CD4-positive, alpha-beta T cell treated with Interferon gamma for 1 hour (primary cell): ENCODE data around the gene EPHB4.
"Not testable (repeated sequence)": the region's sequence is repeated elsewhere in the genome, so short reads cannot be mapped to it uniquely, and the experiment has no call there.

Experiments
- DNase-seq: peaks from one replicate; pipeline ENCODE4 v3.0.0-alpha.2; 2020

Gene EPHB4

DNA sequence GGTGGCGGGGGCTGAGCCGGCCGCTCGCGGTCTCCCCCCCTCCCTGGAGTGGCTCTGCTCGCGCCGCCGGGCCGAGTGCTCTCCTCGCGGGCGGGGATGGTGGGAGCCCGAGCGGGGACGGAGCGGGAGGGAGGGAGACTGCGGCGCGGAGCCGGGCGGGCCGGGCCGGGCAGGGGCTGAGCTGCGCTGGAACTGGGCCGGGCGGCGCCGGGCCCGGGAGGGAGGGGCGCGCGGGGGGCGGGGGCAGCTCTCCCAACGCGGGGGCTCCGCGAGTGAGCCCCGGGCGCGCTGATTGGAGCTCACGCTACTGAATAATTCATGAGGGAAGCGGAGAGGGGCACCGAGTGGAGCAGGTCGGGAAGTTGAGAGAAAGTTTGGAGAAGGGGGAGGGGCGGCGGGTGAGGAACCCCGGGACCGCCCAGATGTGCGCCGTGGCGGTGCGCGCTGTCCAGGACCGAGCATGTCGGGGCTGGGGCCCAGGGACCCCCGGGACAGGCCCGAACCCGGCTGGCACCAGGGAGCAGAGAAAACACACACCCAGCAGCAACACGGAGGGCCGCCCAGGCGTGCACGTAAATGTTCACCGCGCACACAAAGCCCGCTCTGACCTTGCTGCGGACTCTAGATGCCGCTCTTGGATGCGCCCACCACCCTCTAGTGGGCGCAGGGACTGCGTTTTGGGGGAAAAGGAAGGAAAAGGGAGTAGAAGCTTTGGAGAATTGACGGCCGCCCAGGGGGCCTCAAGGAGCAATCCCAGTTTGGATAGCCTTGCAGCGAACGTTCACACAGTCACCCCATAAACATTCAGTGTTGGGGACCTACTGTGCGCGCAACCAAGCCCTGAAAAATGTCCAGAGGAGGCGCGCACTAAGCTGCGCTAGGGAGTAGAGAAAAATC, at the start of gene EPHB4:
TSS of gene EPHB4 (minus strand) at position 194 of the 897 bp plus-strand sequence. CDS start 493 bp downstream, outside the sequence.
- no peak for DNase-seq

GRCh38 chr7:100875356-100875751, 48.0 kb upstream of the EPHB4 start:
- peak; percentile 25 for DNase-seq

- peak; percentile 97 for DNase-seq
Observed at GRCh38 chr7:100874577-100875355, 47.4 kb upstream of the EPHB4 start, which contains the start of gene SRRT. Gene SRRT, plus strand, starts transcription at chr7:100875103. Its CDS starts 488 bp downstream, at chr7:100875591.

DNA sequence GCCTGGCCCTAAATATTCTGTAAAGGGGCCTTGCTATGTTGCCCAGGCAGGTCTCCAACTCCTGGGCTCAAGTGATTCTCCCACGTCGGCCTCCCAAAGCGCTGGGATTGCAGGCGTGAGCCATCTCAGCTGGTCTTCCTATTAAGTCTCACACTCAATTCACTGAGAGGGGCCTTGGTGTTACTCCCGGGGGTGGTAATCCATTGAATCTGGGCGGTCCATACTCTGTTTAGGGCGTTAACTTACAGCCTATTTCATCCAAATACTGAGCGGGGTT, 46.9 kb upstream of the EPHB4 start:
- no peak for DNase-seq

DNA sequence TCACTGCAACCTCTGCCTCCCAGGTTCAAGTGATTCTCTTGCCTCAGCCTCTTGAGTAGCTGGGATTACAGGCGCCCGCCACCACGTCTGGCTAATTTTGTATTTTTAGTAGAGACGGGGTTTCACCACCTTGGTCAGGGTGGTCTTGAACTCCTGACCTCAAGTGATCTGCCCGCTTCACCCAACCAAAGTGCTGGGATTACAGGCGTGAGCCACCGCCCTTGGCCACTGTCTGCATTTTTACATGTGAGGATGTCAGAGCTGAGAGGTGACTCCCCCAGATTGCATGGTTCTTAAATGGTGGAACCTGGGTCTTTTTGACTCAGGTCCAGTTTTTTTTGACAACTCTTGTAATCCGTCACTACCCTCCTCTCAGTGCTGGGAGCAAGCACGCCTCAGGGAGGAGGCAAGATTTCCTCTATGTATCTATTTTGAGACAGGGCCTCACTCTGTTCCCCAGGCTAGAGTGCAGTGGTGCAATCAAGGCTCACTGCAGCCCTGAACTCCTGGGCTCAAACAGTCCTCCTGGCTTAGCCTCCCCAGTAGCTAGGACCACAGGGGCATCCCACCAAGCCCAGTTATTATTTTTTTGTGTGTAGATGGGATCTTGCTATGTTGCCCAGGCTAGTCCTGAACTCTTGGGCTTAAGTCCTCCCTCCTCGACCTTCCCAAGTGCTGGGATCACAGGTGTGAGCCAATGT, 46.4 kb upstream of the EPHB4 start:
- DNase-seq = no peak

GRCh38 chr7:100867776-100868485, 40.6 kb upstream of the EPHB4 start:
- DNase-seq = no peak

- DNase-seq = peak; percentile 43
Observed at GRCh38 chr7:100867040-100867775, 39.9 kb upstream of the EPHB4 start, which contains the start of gene TRIP6. Gene TRIP6, plus strand, starts transcription at chr7:100867387. Its CDS starts 111 bp downstream, at chr7:100867498.

DNA sequence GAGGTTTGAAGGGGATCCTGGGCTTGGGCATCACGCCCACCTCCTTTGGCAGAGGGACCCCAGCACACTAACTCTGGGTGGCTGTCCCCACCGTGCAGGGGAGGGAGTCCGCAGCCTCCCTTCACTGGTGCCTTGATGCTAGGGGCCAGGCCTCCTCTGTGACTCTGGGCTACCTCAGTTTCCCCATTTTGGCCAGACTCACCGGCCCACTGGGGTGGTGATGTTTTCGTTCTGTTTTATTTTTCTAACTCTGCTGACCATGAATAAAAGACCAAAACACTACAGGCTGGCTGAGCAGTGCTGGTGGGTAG, 39.4 kb upstream of the EPHB4 start:
- DNase-seq = no peak

DNA sequence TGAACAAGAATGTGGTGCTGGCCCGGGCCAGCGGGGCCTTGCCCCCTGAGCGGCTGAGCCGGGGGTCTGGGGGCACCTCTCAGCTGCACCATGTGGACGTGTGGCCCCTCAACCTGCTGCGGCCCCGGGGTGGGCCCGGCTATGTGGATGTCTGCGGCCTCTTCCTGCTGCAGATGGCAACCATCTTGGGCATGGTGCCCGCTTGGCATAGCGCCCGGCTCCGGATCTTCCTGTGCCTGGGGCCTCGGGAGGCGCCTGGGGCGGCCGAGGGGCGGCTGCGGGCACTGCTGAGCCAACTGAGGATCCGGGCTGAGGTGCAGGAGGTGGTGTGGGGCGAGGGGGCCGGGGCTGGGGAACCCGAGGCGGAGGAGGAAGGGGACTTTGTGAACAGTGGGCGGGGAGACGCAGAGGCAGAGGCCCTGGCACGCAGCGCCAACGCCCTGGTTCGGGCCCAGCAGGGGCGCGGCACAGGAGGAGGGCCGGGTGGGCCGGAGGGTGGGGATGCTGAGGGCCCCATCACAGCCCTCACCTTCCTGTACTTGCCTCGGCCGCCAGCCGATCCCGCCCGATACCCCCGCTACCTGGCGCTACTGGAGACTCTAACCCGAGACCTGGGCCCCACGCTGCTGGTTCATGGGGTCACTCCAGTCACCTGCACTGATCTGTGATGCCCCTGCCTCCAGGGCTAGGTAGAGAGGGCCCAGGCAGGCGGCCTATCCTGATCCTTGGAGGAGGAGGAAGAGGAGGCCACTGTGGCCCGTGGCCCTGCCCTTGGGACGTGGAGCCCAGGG, 38.8 kb upstream of the EPHB4 start:
- peak; percentile 18 for DNase-seq

GRCh38 chr7:100865372-100865911, 38.1 kb upstream of the EPHB4 start:
- no peak for DNase-seq

GRCh38 chr7:100864263-100864845, 37.0 kb upstream of the EPHB4 start:
- no peak for DNase-seq

GRCh38 chr7:100863406-100863950, 36.2 kb upstream of the EPHB4 start:
- no peak for DNase-seq

GRCh38 chr7:100861616-100861985, 34.3 kb upstream of the EPHB4 start:
- no peak for DNase-seq

DNA sequence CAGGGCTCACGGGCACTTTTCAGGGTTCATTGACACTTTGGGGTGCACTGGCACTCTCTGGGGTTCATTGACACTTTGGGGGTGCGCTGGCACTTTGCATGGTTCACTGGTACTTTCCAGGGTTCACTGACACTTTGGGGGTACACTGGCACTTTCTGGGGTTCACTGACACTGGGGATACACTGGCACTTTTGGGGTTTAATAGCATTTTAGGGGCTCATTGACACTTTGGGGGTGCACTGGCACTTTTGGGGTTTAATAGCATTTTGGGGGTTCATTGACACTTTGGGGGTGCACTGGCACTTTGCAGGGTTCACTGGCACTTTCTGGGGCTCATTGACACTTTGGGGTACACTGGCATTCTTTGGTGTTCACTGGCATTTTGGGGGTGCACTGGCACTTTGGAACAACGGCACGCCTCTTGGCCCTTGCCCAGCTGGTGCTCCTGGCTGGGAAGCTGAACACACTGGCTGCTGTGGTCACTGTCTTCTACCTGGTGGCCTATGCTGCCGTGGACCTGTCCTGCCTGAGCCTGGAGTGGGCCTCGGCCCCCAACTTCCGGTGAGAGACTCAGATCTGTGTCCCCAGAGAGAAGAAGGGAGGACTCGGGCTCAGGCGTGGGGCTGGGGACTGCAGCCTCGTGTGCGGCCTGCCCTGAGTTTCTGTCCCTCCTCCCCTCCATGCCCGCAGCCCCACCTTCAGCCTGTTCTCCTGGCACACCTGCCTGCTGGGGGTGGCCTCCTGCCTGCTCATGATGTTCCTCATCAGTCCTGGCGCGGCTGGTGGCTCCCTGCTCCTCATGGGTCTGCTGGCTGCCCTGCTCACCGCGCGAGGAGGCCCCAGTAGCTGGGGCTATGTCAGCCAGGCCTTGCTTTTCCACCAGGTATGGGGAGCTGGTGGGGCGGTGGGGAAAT, 33.6 kb upstream of the EPHB4 start:
- no peak for DNase-seq

DNA sequence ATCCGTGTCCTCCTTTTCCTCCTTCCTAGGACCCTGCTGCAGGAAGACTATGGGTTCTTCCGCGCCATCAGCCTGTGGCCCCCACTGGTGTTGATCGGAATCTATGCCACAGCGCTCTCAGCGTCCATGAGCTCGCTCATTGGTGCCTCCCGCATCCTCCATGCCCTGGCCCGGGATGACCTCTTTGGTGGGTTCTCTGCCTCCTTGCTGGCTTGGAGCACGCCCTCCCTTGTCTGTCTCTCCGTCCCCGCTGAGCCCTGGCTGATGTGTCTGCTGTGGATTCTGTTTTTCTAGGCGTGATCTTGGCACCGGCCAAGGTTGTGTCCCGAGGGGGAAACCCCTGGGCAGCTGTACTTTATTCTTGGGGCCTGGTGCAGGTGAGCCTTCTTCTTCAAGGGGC, 32.5 kb upstream of the EPHB4 start:
- DNase-seq = no peak

- DNase-seq = no peak
Observed at GRCh38 chr7:100856871-100857282, 29.6 kb upstream of the EPHB4 start.

- DNase-seq = no peak
Observed at GRCh38 chr7:100855515-100855914, 28.2 kb upstream of the EPHB4 start.

GRCh38 chr7:100854899-100855298, 27.6 kb upstream of the EPHB4 start:
- not testable (repeated sequence) for DNase-seq
